WERI-Rb-1 (cell line): Measurements from ENCODE around the gene NFIX.

Experiments
- DNase-seq: peaks from one replicate; pipeline ENCODE4 v3.0.0-alpha.2; 2020
- H3K27ac ChIP-seq: fragments of 250-450 bp; sonication (Bioruptor Pico); 2 replicates; pipeline ENCODE4 v1.5.1; 2020; ENCODE audit warnings: mild to moderate bottlenecking, moderate library complexity
- H3K27me3 ChIP-seq: fragments of 250-450 bp; sonication (Bioruptor Pico); 2 replicates; pipeline ENCODE4 v1.5.1; 2021; ENCODE audit warnings: mild to moderate bottlenecking, low read depth, moderate library complexity; ENCODE audit not compliant: insufficient read depth, severe bottlenecking
- H3K36me3 ChIP-seq: fragments of 250-450 bp; sonication (Bioruptor Pico); 2 replicates; pipeline ENCODE4 v1.5.1; 2020; ENCODE audit warnings: mild to moderate bottlenecking, moderate library complexity
- H3K4me3 ChIP-seq: 2 replicates; pipeline ENCODE4 v1.5.1; 2011; ENCODE audit warnings: low read depth, mild to moderate bottlenecking, control low read depth, low read length
- H3K9me3 ChIP-seq: fragments of 250-450 bp; sonication (Bioruptor Pico); 2 replicates; pipeline ENCODE4 v1.5.1; 2021; ENCODE audit warnings: mild to moderate bottlenecking, moderate library complexity; ENCODE audit not compliant: severe bottlenecking
- TF ChIP-seq, protein P1 (sequence below): IDR thresholded peaks from 2 replicates; pipeline ENCODE4 v1.5.1; 2011; ENCODE audit warnings: low read depth, mild to moderate bottlenecking, control low read depth, inconsistent platforms, low read length

Gene NFIX

DNA sequence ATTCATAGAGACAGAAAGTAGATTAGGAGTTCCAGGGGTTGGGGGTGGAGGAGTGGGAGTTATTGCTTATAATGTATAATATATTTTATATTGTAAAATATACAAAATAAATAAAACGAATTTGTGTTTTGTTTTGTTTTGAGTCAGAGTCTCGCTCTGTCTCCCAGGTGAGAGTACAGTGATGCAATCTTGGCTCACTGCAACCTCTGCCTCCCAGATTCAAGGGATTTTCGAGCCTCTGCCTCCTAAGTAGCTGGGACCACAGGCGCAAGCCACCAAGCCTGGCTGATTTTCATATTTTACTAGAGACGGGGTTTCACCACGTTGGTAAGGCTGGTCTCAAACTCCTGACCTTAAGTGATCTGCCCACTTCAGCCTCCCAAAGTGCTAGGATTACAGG is 35.8 kb upstream of the NFIX start:
- no peak for DNase-seq
- TF ChIP-seq, protein P1, sequence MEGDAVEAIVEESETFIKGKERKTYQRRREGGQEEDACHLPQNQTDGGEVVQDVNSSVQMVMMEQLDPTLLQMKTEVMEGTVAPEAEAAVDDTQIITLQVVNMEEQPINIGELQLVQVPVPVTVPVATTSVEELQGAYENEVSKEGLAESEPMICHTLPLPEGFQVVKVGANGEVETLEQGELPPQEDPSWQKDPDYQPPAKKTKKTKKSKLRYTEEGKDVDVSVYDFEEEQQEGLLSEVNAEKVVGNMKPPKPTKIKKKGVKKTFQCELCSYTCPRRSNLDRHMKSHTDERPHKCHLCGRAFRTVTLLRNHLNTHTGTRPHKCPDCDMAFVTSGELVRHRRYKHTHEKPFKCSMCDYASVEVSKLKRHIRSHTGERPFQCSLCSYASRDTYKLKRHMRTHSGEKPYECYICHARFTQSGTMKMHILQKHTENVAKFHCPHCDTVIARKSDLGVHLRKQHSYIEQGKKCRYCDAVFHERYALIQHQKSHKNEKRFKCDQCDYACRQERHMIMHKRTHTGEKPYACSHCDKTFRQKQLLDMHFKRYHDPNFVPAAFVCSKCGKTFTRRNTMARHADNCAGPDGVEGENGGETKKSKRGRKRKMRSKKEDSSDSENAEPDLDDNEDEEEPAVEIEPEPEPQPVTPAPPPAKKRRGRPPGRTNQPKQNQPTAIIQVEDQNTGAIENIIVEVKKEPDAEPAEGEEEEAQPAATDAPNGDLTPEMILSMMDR = no peak
- no peak overlapping the region for H3K4me3 ChIP-seq
- peaks cover 20% of the 10 kb centered on the region for H3K36me3 ChIP-seq
- H3K27me3 ChIP-seq = no peaks in the 10 kb centered on the region
- no peak overlapping the region for H3K27ac ChIP-seq
- H3K9me3 ChIP-seq = no peaks in the 10 kb centered on the region

DNA sequence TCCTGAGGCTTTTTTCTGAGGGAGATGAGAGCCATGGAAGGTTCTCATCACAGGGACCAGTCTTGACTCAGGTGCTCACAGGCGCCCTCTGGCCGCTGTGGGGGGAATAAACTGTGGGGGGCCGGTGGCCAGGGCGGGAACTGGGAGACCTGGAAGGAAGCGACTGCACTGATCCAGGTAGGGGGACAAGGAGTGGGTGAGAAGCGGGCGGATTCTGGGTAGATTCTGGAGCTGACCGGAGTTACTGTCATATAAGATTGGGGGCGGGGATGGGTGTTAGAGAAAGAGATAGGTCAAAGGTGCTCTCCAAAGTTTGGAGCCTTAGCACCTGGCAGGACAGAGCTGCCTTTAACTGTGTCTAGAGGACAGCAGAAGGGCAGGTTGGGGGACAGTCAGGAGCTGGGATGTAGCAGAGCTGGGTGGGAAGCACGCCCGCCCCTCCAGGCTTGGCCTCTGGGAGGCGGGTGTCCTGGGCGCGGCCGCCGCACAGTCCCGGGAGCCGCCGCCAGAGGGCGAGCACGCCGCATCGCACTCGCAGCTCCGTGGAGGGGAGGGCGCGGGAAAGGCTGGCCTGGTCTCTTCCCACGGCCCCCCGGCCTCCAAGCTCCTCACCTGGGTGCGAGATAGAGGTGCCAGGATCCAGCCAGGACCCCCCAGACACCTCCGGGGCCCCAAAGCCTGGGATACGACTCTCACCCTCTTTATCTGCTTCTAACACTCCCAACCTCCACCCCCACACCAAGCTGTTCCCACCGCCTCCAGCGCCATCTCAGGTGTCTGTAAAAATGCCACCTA is 30.1 kb upstream of the NFIX start:
- no peaks in the 10 kb centered on the region for H3K27me3 ChIP-seq
- H3K9me3 ChIP-seq = no peaks in the 10 kb centered on the region
- peak overlapping the region; percentile 56 for H3K4me3 ChIP-seq
- TF ChIP-seq, protein P1 = peak; percentile 98
- peak; percentile 91 for DNase-seq
- H3K36me3 ChIP-seq = no peaks in the 10 kb centered on the region; the same call in 1 of the 2 replicates
- H3K27ac ChIP-seq = peak overlapping the region; percentile 91

DNA sequence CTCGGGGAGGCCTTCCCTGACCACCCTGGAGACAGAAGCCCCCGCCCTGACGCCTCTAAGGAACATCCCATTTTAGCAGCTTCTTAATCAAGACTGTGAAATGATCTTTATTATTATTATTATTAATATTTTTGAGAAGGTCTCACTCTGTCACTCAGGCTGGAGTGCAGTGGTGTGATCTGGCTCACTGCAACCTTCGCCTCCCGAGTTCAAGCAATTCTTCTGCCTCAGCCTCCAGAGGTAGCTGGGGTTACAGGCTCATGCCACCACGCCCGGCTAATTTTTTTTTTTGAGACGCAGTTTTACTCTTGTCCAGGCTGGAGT is 29.5 kb upstream of the NFIX start:
- Histone ChIP-seq H3K27me3 (no peaks in the 10 kb centered on the region), H3K36me3 (no peaks in the 10 kb centered on the region; the same call in 1 of the 2 replicates), H3K9me3 (no peaks in the 10 kb centered on the region), H3K27ac (peak overlapping the region; percentile 91), H3K4me3 (peak overlapping the region; percentile 56)
- TF ChIP-seq, protein P1 = no peak
- DNase-seq = no peak

DNA sequence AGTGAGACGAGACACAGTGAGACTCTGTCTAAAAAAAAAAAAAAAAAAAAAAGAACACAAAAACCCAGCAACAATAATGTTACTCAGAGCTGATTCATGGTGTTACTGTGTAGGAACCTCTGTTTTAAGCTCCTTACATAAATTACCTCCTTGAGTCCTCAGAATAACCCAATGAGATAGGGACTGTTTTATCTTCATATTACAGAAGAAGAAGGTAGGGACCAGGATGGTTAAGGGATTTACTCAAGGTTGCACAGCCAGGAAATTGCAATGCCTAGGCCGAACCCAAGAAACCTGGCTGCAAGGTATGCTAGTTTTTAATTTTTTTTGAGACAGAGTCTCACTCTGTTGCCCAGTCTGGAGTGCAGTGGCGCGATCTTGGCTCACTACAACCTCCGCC is 27.4 kb upstream of the NFIX start:
- Histone ChIP-seq H3K4me3 (no peak overlapping the region), H3K27ac (no peak overlapping the region), H3K36me3 (no peaks in the 10 kb centered on the region; the same call in 1 of the 2 replicates), H3K9me3 (no peaks in the 10 kb centered on the region), H3K27me3 (no peaks in the 10 kb centered on the region)
- DNase-seq = no peak
- TF ChIP-seq, protein P1 = no peak

DNA sequence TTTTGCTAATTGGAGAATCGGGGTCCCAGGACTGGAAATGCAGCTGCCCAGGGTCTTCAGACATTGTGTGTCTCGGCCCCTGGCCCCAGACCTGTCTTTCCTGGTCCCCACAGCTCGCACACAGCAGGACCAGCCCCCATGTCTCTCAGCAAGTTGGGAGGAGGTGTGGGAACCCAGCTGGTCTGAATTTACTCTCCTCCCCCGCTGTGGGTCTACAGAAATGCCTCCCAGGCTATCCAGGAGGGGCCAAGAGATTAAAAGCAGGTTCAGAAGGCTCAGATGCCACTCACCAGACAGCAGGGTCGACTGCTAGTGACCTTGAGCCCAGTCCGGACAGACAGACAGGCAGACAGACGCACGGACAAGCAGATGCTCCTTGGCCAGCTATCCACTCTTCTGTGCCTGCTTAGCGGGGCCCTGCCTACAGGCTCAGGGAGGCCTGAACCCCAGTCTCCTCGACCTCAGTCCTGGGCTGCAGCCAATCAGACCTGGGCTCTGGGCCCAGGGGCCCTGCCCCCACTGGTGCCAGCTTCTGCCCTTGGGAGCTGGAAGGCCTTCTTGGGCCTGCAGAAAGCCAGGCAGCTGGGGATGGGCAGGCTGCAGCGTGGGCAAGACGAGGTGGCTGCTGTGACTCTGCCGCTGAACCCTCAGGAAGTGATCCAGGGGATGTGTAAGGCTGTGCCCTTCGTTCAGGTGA is 25.8 kb upstream of the NFIX start, which contains the start of gene DAND5:
TSS of gene DAND5 (plus strand) at position 285 of the 697 bp plus-strand sequence. CDS start at position 370, 85 bp downstream.
- Histone ChIP-seq H3K36me3 (no peaks in the 10 kb centered on the region; the same call in 1 of the 2 replicates), H3K27me3 (no peaks in the 10 kb centered on the region), H3K27ac (peak within 1 kb of the TSS; percentile 47), H3K9me3 (no peaks in the 10 kb centered on the region), H3K4me3 (no peak within 1 kb of the TSS)
- peak; percentile 53 for DNase-seq
- TF ChIP-seq, protein P1 = no peak
